HCT116 (cell line): Measurements from ENCODE around the gene MBD5. TPM values are rescaled to one million over a fixed set of nuclear protein-coding genes. Genes with fewer than 3 reads are reported as not detected.
A peak's percentile ranks its signal among the peaks of the same experiment; 100 is the strongest.

Experiments used
- ATAC-seq: fragments of 200-7000 bp; cut with Tn5 transposase; 2 replicates; pipeline ENCODE4 v1.9.1; 2020; ENCODE audit warnings: mild to moderate bottlenecking, moderate library complexity
- BruUV-seq: library from RNA; stranded (reverse); fragments of 400-500 nt; replicated peaks from 2 replicates; lab custom pipeline; 2021; lab: Mats Ljungman, UMichigan
- CTCF ChIA-PET: fragments of 300-600 bp; sonication (Branson Sonifier 250); formaldehyde crosslinking; loops from one replicate; lab custom pipeline; 2021; ENCODE audit warnings: antibody characterized with exemption; lab: Charles Lee
- POLR2A ChIA-PET: fragments of 300-600, 350-600 bp; sonication (Branson Sonifier 250); formaldehyde crosslinking; loops from one replicate; lab custom pipeline; 2021; ENCODE audit warnings: antibody characterized with exemption; lab: Charles Lee
- RAD21 ChIA-PET, 2 experiments: fragments of 300-600 bp; sonication (Branson Sonifier 250); formaldehyde crosslinking; loops; one replicate each; lab custom pipeline; 2023; ENCODE audit warnings: low total read pairs in 2 of 2; ENCODE audit not compliant: uncharacterized antibody in 2 of 2, unreplicated experiment in 2 of 2, low non-redundant PET in 1 of 2; lab: Charles Lee
- DNase-seq: peaks from one replicate; pipeline ENCODE4 v3.0.0-alpha.2; 2010; ENCODE audit warnings: low read depth, low spot score
- H2AFZ ChIP-seq: fragments of 200-600 bp; shearing (Covaris generic), sonication (generic); 2 replicates; pipeline ENCODE4 v1.6.1; 2017; ENCODE audit warnings: low read depth, mixed run types, mixed read lengths, antibody characterized with exemption, low read length; ENCODE audit not compliant: poor library complexity, severe bottlenecking
- H3K27ac ChIP-seq: 2 replicates; pipeline ENCODE4 v1.5.1; 2012; ENCODE audit warnings: low read depth, low read length
- H3K27me3 ChIP-seq: fragments of 200-600 bp; sonication (generic); 2 replicates; pipeline ENCODE4 v1.6.1; 2016; ENCODE audit warnings: mixed run types, low read length, mixed read lengths; ENCODE audit not compliant: insufficient read depth
- H3K36me3 ChIP-seq, 2 experiments: fragments of 200-500 bp in 1 of 2; fragments of 200-600 bp in 1 of 2; sonication (Bioruptor generic) in 1 of 2; sonication (generic) in 1 of 2; 2 replicates each; pipeline versions ENCODE4 v1.5.1 to v1.6.1; 2014 to 2016; ENCODE audit warnings: low read length in 2 of 2, inconsistent platforms in 1 of 2, mixed read lengths in 1 of 2, mixed run types in 1 of 2; ENCODE audit not compliant: insufficient read depth in 2 of 2, control insufficient read depth in 1 of 2
- H3K4me1 ChIP-seq, 2 experiments: fragments of 200-600 bp in 1 of 2; sonication (generic) in 1 of 2; 2 replicates each; pipeline versions ENCODE4 v1.5.1 to v1.6.1; 2012 to 2017; ENCODE audit warnings: low read length in 2 of 2, inconsistent platforms in 1 of 2, mild to moderate bottlenecking in 1 of 2, mixed read lengths in 1 of 2, mixed run types in 1 of 2, moderate library complexity in 1 of 2; ENCODE audit not compliant: insufficient read depth in 2 of 2, control insufficient read depth in 1 of 2
- H3K4me2 ChIP-seq: fragments of 200-600 bp; sonication (generic); 2 replicates; pipeline ENCODE4 v1.6.1; 2017; ENCODE audit warnings: mixed run types, low read length, mixed read lengths
- H3K4me3 ChIP-seq, 2 experiments: fragments of 200-600 bp in 1 of 2; sonication (generic) in 1 of 2; replicated peaks in 1 of 2; 2 replicates each; pipeline ENCODE4 v1.5.1; 2011 to 2016; ENCODE audit warnings: low read length in 2 of 2, control low read depth in 1 of 2, low read depth in 1 of 2, mild to moderate bottlenecking in 1 of 2, mixed read lengths in 1 of 2, mixed run types in 1 of 2
- H3K79me2 ChIP-seq: fragments of 200-600 bp; sonication (generic); 2 replicates; pipeline ENCODE4 v1.6.1; 2017; ENCODE audit warnings: mild to moderate bottlenecking, mixed run types, low read length, moderate library complexity, mixed read lengths; ENCODE audit not compliant: insufficient read depth
- H3K9ac ChIP-seq: fragments of 200-600 bp; sonication (generic); 2 replicates; pipeline ENCODE4 v1.6.1; 2016; ENCODE audit warnings: low read length, mixed read lengths
- H3K9me2 ChIP-seq: fragments of 200-600 bp; sonication (generic), shearing (Covaris generic); 2 replicates; pipeline ENCODE4 v1.6.1; 2017; ENCODE audit warnings: mixed run types, mild to moderate bottlenecking, moderate library complexity; ENCODE audit not compliant: insufficient read depth
- H3K9me3 ChIP-seq, 2 experiments: fragments of 200-500 bp in 1 of 2; fragments of 200-600 bp in 1 of 2; sonication (Bioruptor generic) in 1 of 2; sonication (generic) in 1 of 2; 2 replicates each; pipeline ENCODE4 v1.6.1; 2014 to 2017; ENCODE audit warnings: low read length in 2 of 2, mixed read lengths in 2 of 2, inconsistent platforms in 1 of 2, low read depth in 1 of 2, mild to moderate bottlenecking in 1 of 2, mixed run types in 1 of 2, moderate library complexity in 1 of 2; ENCODE audit not compliant: control insufficient read depth in 1 of 2, insufficient read depth in 1 of 2
- H4K20me1 ChIP-seq: fragments of 200-600 bp; sonication (generic), shearing (Covaris generic); 2 replicates; pipeline ENCODE4 v1.6.1; 2017; ENCODE audit warnings: mixed run types, mild to moderate bottlenecking, moderate library complexity; ENCODE audit not compliant: insufficient read depth
- CBX3 ChIP-seq: IDR thresholded peaks from 2 replicates; pipeline ENCODE4 v1.6.1; 2012; ENCODE audit warnings: low read depth
- EZH2phosphoT487 ChIP-seq: fragments of 200-600 bp; IDR thresholded peaks from 2 replicates; pipeline ENCODE4 v1.6.1; 2018; ENCODE audit warnings: antibody characterized with exemption, borderline replicate concordance
- JUND ChIP-seq: IDR thresholded peaks from 2 replicates; pipeline ENCODE4 v1.6.1; 2012
- SIN3A ChIP-seq: IDR thresholded peaks from 2 replicates; pipeline ENCODE4 v1.6.1; 2012; ENCODE audit warnings: low read depth
- SP1 ChIP-seq: IDR thresholded peaks from 2 replicates; pipeline ENCODE4 v1.6.1; 2012; ENCODE audit warnings: low read depth
- SRF ChIP-seq: IDR thresholded peaks from 2 replicates; pipeline ENCODE4 v1.6.1; 2012; ENCODE audit warnings: low read depth
- TCF7L2 ChIP-seq: IDR thresholded peaks from 2 replicates; pipeline ENCODE4 v1.7.0; 2011; ENCODE audit warnings: borderline replicate concordance, inconsistent platforms; ENCODE audit not compliant: insufficient read depth, insufficient read length; ENCODE audit errors: extremely low read depth
- YY1 ChIP-seq: IDR thresholded peaks from 2 replicates; pipeline ENCODE4 v1.6.1; 2011; ENCODE audit warnings: low read length, low read depth, moderate library complexity, mild to moderate bottlenecking; ENCODE audit not compliant: insufficient replicate concordance; ENCODE audit errors: extremely low read depth
- ZFX ChIP-seq: fragments of 450-650 bp; IDR thresholded peaks from 2 replicates; pipeline ENCODE4 v1.6.1; 2017
- intact Hi-C: fragments of 100-400 bp; cut with micrococcal nuclease; formaldehyde crosslinking; loops from 2 replicates; pipeline ENCODE4 v1.10.0; 2022
- total RNA-seq: library from RNA; stranded (reverse); gene quantifications from one replicate; pipeline ENCODE4 v1.2.1, GENCODE V29; 2021; ENCODE audit not compliant: unreplicated experiment
- TF ChIP-seq, protein P1 (sequence below), 3 experiments: fragments of 200-600 bp in 1 of 3; sonication (generic) in 1 of 3; IDR thresholded peaks in 2 of 3; conservative IDR thresholded peaks in 1 of 3; 2 replicates each; pipeline ENCODE4 v1.5.1; 2012 to 2017; ENCODE audit warnings: low read depth in 2 of 3, low read length in 2 of 3, antibody characterized with exemption in 1 of 3, borderline replicate concordance in 1 of 3, control low read depth in 1 of 3, mild to moderate bottlenecking in 1 of 3, mixed read lengths in 1 of 3, mixed run types in 1 of 3, moderate library complexity in 1 of 3; ENCODE audit not compliant: insufficient read depth in 1 of 3
- TF ChIP-seq, protein P2 (sequence below): IDR thresholded peaks from 2 replicates; pipeline ENCODE4 v1.6.1; 2011; ENCODE audit warnings: mild to moderate bottlenecking, low read length, moderate library complexity; ENCODE audit not compliant: insufficient replicate concordance; ENCODE audit errors: extremely low read depth

Gene MBD5
- total RNA-seq, 1 experiment from 2014 or later: 20.5 TPM

DNA sequence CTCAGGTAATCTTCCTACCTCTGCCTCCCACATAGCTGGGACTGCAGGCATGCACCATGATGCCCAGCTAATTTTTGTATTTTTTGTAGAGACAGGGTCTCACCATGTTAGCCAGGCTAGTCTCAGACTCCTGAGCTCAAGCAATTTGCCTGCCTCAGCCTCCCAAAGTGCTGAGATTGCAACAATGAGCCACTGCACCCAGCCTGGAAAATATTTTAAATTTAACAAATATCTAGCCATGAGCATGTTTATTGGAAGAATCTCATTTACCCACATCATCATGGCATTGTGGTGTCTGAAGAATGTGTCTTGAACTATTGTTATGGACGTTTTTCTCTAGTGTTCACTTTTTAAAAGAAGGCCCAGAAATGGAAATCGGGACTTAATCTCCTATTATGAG lies 231.8 kb downstream of the MBD5 start (continued):
- TF ChIP-seq JUND (no peak), YY1 (no peak), ZFX (no peak), SP1 (no peak), SIN3A (no peak)
- TF ChIP-seq, protein P1, sequence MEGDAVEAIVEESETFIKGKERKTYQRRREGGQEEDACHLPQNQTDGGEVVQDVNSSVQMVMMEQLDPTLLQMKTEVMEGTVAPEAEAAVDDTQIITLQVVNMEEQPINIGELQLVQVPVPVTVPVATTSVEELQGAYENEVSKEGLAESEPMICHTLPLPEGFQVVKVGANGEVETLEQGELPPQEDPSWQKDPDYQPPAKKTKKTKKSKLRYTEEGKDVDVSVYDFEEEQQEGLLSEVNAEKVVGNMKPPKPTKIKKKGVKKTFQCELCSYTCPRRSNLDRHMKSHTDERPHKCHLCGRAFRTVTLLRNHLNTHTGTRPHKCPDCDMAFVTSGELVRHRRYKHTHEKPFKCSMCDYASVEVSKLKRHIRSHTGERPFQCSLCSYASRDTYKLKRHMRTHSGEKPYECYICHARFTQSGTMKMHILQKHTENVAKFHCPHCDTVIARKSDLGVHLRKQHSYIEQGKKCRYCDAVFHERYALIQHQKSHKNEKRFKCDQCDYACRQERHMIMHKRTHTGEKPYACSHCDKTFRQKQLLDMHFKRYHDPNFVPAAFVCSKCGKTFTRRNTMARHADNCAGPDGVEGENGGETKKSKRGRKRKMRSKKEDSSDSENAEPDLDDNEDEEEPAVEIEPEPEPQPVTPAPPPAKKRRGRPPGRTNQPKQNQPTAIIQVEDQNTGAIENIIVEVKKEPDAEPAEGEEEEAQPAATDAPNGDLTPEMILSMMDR (IDR thresholded peaks at IDR 0.05 in 2 of 3, conservative IDR thresholded peaks at IDR 0.05 in 1 of 3; ENCODE audit: borderline replicate concordance in 1 of 3, insufficient read depth in 1 of 3, low read depth in 2 of 3, low read length in 2 of 3): no peak

DNA sequence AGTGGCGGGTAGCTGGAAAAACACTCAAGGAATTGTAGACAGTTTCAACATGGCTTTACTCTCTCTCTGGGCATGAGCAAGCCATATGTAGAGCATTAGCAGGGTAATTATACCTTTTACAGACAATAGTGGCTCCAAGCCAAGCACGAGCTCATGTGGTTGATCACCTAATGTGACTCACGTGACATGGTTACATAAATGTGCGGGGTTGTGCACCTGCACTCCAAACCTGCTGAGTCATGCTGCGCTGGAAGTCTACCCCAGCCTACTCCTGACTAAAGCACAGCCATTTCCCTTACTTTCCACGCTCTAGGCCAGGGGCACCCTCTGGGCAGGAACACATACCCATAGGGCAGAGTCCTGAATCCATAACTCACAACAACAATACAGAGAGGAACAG lies 232.8 kb downstream of the MBD5 start:
- intact Hi-C loops: no loop called here
- no peak overlapping the region for H3K4me2 ChIP-seq
- ChIA-PET CTCF (no interaction called here), POLR2A (no interaction called here), RAD21 (no interaction called here)
- H3K9me2 ChIP-seq: no peaks in the 10 kb centered on the region
- no peak overlapping the region for H2AFZ ChIP-seq
- H3K27me3 ChIP-seq: no peaks in the 10 kb centered on the region
- peaks cover 7 to 9% of the 10 kb centered on the region in 2 experiments; a peak in 2 of 4 replicates for H3K9me3 ChIP-seq
- BruUV-seq: no TSS peak
- no peaks in the 10 kb centered on the region for H3K36me3 ChIP-seq
- no peak overlapping the region for H3K27ac ChIP-seq
- no peaks in the 10 kb centered on the region for H3K79me2 ChIP-seq
- TF ChIP-seq SIN3A (no peak), CBX3 (peak; percentile 29; the same call in 1 of the 2 replicates)
- H3K4me1 ChIP-seq: no peaks in the 10 kb centered on the region
- no peak overlapping the region for H3K9ac ChIP-seq
- H4K20me1 ChIP-seq: no peaks in the 10 kb centered on the region
- H3K4me3 ChIP-seq: no peak overlapping the region
- no peak for ATAC-seq
- DNase-seq: peak; percentile 6

DNA sequence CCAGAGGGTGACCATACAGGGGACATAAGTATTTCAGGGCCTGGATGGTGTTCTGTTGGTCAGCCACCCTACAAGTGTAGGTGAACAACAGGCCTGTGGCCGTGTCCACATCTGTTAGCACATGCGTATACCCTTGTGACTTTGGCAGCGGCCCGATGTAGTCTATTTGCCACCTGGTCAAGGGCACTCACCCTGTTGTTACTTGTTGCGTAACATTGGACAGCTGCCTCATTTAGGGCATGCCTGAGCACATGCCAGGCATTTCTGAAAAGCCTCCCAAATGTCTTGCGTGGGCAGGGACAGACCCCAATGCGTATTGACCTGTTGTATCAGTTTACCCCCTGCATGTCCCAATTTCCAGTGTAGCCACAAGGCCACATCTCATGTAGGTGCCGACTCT lies 235.0 kb downstream of the MBD5 start:
- H3K9me3 ChIP-seq: peaks cover 7 to 12% of the 10 kb centered on the region in 2 experiments; a peak in 2 of 4 replicates
- H3K4me3 ChIP-seq: no peak overlapping the region
- ChIA-PET CTCF (no interaction called here), POLR2A (no interaction called here), RAD21 (no interaction called here)
- ATAC-seq (no peak), DNase-seq (no peak)
- H3K9me2 ChIP-seq: no peaks in the 10 kb centered on the region
- no peak overlapping the region for H3K4me2 ChIP-seq
- H4K20me1 ChIP-seq: no peaks in the 10 kb centered on the region
- H3K9ac ChIP-seq: no peak overlapping the region
- no peaks in the 10 kb centered on the region for H3K4me1 ChIP-seq
- intact Hi-C loops: no loop called here
- no peaks in the 10 kb centered on the region for H3K79me2 ChIP-seq
- no peaks in the 10 kb centered on the region for H3K36me3 ChIP-seq
- H3K27me3 ChIP-seq: no peaks in the 10 kb centered on the region
- no peak overlapping the region for H2AFZ ChIP-seq
- no TSS peak for BruUV-seq
- no peak overlapping the region for H3K27ac ChIP-seq
- TF ChIP-seq EZH2phosphoT487: no peak
- TF ChIP-seq, protein P2, sequence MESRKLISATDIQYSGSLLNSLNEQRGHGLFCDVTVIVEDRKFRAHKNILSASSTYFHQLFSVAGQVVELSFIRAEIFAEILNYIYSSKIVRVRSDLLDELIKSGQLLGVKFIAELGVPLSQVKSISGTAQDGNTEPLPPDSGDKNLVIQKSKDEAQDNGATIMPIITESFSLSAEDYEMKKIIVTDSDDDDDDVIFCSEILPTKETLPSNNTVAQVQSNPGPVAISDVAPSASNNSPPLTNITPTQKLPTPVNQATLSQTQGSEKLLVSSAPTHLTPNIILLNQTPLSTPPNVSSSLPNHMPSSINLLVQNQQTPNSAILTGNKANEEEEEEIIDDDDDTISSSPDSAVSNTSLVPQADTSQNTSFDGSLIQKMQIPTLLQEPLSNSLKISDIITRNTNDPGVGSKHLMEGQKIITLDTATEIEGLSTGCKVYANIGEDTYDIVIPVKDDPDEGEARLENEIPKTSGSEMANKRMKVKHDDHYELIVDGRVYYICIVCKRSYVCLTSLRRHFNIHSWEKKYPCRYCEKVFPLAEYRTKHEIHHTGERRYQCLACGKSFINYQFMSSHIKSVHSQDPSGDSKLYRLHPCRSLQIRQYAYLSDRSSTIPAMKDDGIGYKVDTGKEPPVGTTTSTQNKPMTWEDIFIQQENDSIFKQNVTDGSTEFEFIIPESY: no peak
- no peak for TF ChIP-seq TCF7L2
- no peak for TF ChIP-seq CBX3
- no peak for TF ChIP-seq ZFX
- TF ChIP-seq SIN3A: no peak
- TF ChIP-seq, protein P1 (IDR thresholded peaks at IDR 0.05 in 2 of 3, conservative IDR thresholded peaks at IDR 0.05 in 1 of 3; ENCODE audit: borderline replicate concordance in 1 of 3, insufficient read depth in 1 of 3, low read depth in 2 of 3, low read length in 2 of 3): no peak
- TF ChIP-seq SRF: no peak
